K562 (cell line): ENCODE measurements around the gene AKT1. TPM values are rescaled to one million over a fixed set of nuclear protein-coding genes. Genes with fewer than 3 reads are reported as not detected.

Experiments used
- ATAC-seq: fragments of 200-7000 bp; cut with Tn5 transposase; 3 replicates; pipeline ENCODE4 v1.9.1; 2020; ENCODE audit warnings: moderate library complexity
- BruUV-seq: library from RNA; stranded (reverse); fragments of 400-500 nt; replicated peaks from 2 replicates; lab custom pipeline; 2021; lab: Mats Ljungman, UMichigan
- CTCF ChIA-PET: fragments of 300-600 bp; formaldehyde crosslinking; extraction: SDS; loops from one replicate; lab custom pipeline; 2021; ENCODE audit warnings: low intra/inter-chr PET ratio; lab: Yijun Ruan, JAX
- POLR2A ChIA-PET: fragments of 300-600, 350-650 bp; sonication (Branson Sonifier 250); formaldehyde crosslinking; extraction: SDS; loops from one replicate; lab custom pipeline; 2021; ENCODE audit warnings: antibody characterized with exemption, inconsistent platforms; lab: Yijun Ruan, JAX
- DNase-seq, 4 experiments: peaks; one replicate each; pipeline versions ENCODE4 v3.0.0 to v3.0.0-alpha.2; 2011 to 2018; ENCODE audit warnings: low spot score in 3 of 4, mixed read lengths in 3 of 4; ENCODE audit errors: extremely low read depth in 1 of 4
- FAIRE-seq: peaks from 2 replicates; lab custom pipeline; 2011; peaks lifted over from hg19 to GRCh38; lab: Jason Lieb, UNC
- H2AFZ ChIP-seq: 2 replicates; pipeline ENCODE4 v1.6.0; 2011; ENCODE audit warnings: low read depth, low read length, control low read depth, inconsistent platforms
- H3K27ac ChIP-seq: fragments of 200-600 bp; 3 replicates; pipeline ENCODE4 v1.8.0; 2011; ENCODE audit warnings: low read depth, mild to moderate bottlenecking, control low read depth, inconsistent platforms, low read length, moderate library complexity, mixed read lengths; ENCODE audit errors: extremely low read depth
- H3K27me3 ChIP-seq, 2 experiments: fragments of 300-600 bp in 1 of 2; 2 replicates in 1 of 2; 3 replicates in 1 of 2; pipeline versions ENCODE4 v1.6.0 to v1.8.0; 2011; ENCODE audit warnings: inconsistent platforms in 2 of 2, low read length in 2 of 2, mild to moderate bottlenecking in 1 of 2, mixed read lengths in 1 of 2, moderate library complexity in 1 of 2; ENCODE audit not compliant: control insufficient read depth in 2 of 2, insufficient read depth in 2 of 2
- H3K36me3 ChIP-seq: fragments of 300-600 bp; 3 replicates; pipeline ENCODE4 v1.8.0; 2011; ENCODE audit warnings: mild to moderate bottlenecking, low read length, inconsistent platforms; ENCODE audit not compliant: control insufficient read depth, insufficient read depth
- H3K4me1 ChIP-seq, 2 experiments: fragments of 200-600 bp in 1 of 2; replicated peaks in 1 of 2; 2 replicates in 1 of 2; 3 replicates in 1 of 2; pipeline versions ENCODE4 v1.5.1 to v1.8.0; 2011; ENCODE audit warnings: inconsistent platforms in 2 of 2, low read length in 2 of 2, mild to moderate bottlenecking in 1 of 2, mixed read lengths in 1 of 2, moderate library complexity in 1 of 2; ENCODE audit not compliant: control insufficient read depth in 2 of 2, insufficient read depth in 2 of 2
- H3K4me2 ChIP-seq: 2 replicates; pipeline ENCODE4 v1.6.1; 2011; ENCODE audit warnings: low read length, control low read depth, inconsistent platforms, mixed read lengths; ENCODE audit not compliant: insufficient read depth
- H3K4me3 ChIP-seq: fragments of 200-600 bp; sonication (generic), shearing (Covaris generic); 2 replicates; pipeline ENCODE4 v1.5.1; 2016; ENCODE audit warnings: control low read depth, inconsistent platforms
- H3K79me2 ChIP-seq: fragments of 200-600 bp; 3 replicates; pipeline ENCODE4 v1.8.0; 2011; ENCODE audit warnings: low read length, inconsistent platforms; ENCODE audit not compliant: control insufficient read depth, insufficient read depth
- H3K9ac ChIP-seq, 2 experiments: 2 replicates each; pipeline versions ENCODE4 v1.6.0 to v1.6.1; 2011; ENCODE audit warnings: low read depth in 2 of 2, low read length in 2 of 2, control low read depth in 1 of 2, inconsistent platforms in 1 of 2, mild to moderate bottlenecking in 1 of 2, mixed read lengths in 1 of 2; ENCODE audit not compliant: insufficient read depth in 1 of 2
- H3K9me1 ChIP-seq: one replicate; pipeline ENCODE4 v1.6.0; 2011; ENCODE audit warnings: inconsistent platforms, mild to moderate bottlenecking, low read length, moderate library complexity; ENCODE audit not compliant: control insufficient read depth, insufficient read depth
- H3K9me3 ChIP-seq: replicated peaks from 2 replicates; pipeline ENCODE4 v1.5.1; 2011; ENCODE audit warnings: low read depth, low read length, inconsistent platforms; ENCODE audit not compliant: control insufficient read depth, insufficient read depth
- H4K20me1 ChIP-seq: replicated peaks from 2 replicates; pipeline ENCODE4 v1.6.1; 2011; ENCODE audit warnings: low read length, inconsistent platforms, mixed read lengths; ENCODE audit not compliant: control insufficient read depth, insufficient read depth
- BRCA1 ChIP-seq, 2 experiments: fragments of 450-650 bp in 1 of 2; sonication (generic) in 1 of 2; formaldehyde crosslinking in 1 of 2; IDR thresholded peaks; 2 replicates each; pipeline versions ENCODE4 v1.5.0 to v1.6.1; 2017 to 2020; ENCODE audit warnings: mild to moderate bottlenecking in 1 of 2, missing genetic modification reagents in 1 of 2
- BRD4 ChIP-seq: fragments of 200-600 bp; sonication (generic); IDR thresholded peaks from 2 replicates; pipeline ENCODE4 v1.6.1; 2017; ENCODE audit warnings: inconsistent platforms
- FOXK2 ChIP-seq, 2 experiments: fragments of 450-650 bp; IDR thresholded peaks in 1 of 2; conservative IDR thresholded peaks in 1 of 2; 2 replicates each; pipeline ENCODE4 v1.6.1; 2016; ENCODE audit warnings: low read depth in 2 of 2, mild to moderate bottlenecking in 1 of 2
- KAT7 ChIP-seq: sonication (generic); formaldehyde crosslinking; IDR thresholded peaks from 2 replicates; pipeline ENCODE4 v1.8.0; 2022; ENCODE audit warnings: missing genetic modification reagents, mild to moderate bottlenecking, borderline replicate concordance
- MED1 ChIP-seq: sonication (generic); formaldehyde crosslinking; IDR thresholded peaks from 2 replicates; pipeline ENCODE4 v1.8.1; 2023; ENCODE audit warnings: missing genetic modification reagents, borderline replicate concordance
- RBFOX2 ChIP-seq: fragments of 200-400 bp; formaldehyde crosslinking; IDR thresholded peaks from 2 replicates; pipeline ENCODE4 v1.6.1; 2017; ENCODE audit warnings: low read depth, mild to moderate bottlenecking, low read length, moderate library complexity
- RBM25 ChIP-seq: fragments of 200-400 bp; formaldehyde crosslinking; IDR thresholded peaks from 2 replicates; pipeline ENCODE4 v1.6.1; 2018; ENCODE audit warnings: low read length, low read depth, moderate library complexity; ENCODE audit not compliant: severe bottlenecking
- SIX5 ChIP-seq, 2 experiments: IDR thresholded peaks; 2 replicates each; pipeline ENCODE4 v1.6.1; 2011; ENCODE audit warnings: low read length in 2 of 2, borderline replicate concordance in 1 of 2, low read depth in 1 of 2, mild to moderate bottlenecking in 1 of 2, moderate library complexity in 1 of 2; ENCODE audit not compliant: insufficient read depth in 1 of 2
- TARDBP ChIP-seq: fragments of 450-650 bp; IDR thresholded peaks from 2 replicates; pipeline ENCODE4 v1.6.1; 2016
- ZKSCAN8 ChIP-seq: fragments of 200-800 bp; sonication (Bioruptor generic); IDR thresholded peaks from 2 replicates; pipeline ENCODE4 v1.6.1; 2016; ENCODE audit warnings: missing genetic modification characterization, missing compliant biosample characterization
- ZNF282 ChIP-seq: sonication (generic); formaldehyde crosslinking; IDR thresholded peaks from 2 replicates; pipeline ENCODE4 v1.8.1; 2023; ENCODE audit warnings: missing genetic modification reagents
- ZNF384 ChIP-seq: IDR thresholded peaks from 2 replicates; pipeline ENCODE4 v1.6.1; 2012; ENCODE audit warnings: low read depth, low read length, improper control_type of control experiment
- ZNF699 ChIP-seq: fragments of 250-450 bp; sonication (Bioruptor Pico); IDR thresholded peaks from 2 replicates; pipeline ENCODE4 v1.8.0; 2021; ENCODE audit warnings: mild to moderate bottlenecking, moderate library complexity; ENCODE audit not compliant: insufficient replicate concordance
- ZNF780A ChIP-seq: fragments of 250-450 bp; sonication (Bioruptor Pico); IDR thresholded peaks from 2 replicates; pipeline ENCODE4 v1.5.0; 2021; ENCODE audit warnings: mild to moderate bottlenecking
- WGBS: fragments of 100-300 bp; shearing (Covaris generic); methylation state at CpG from one replicate; pipeline ENCODE4 v1.1.6; 2016; ENCODE audit warnings: low coverage, mixed read lengths; ENCODE audit not compliant: insufficient coverage; ENCODE audit errors: missing lambda C conversion rate; 5-methylcytosine and 5-hydroxymethylcytosine counted together
- in situ Hi-C: fragments of 300-500 bp; cut with MboI; formaldehyde crosslinking; loops from 4 replicates; pipeline ENCODE4 v1.15.0; 2018; ENCODE audit warnings: inconsistent platforms, mixed read lengths
- intact Hi-C: fragments of 100-400 bp; cut with micrococcal nuclease; formaldehyde crosslinking; loops from 2 replicates; pipeline ENCODE4 v1.14.2; 2022
- polyA plus RNA-seq, 8 experiments: library from polyadenylated mRNA; depleted of rRNA in 4 of 8; stranded (reverse) in 5 of 8; unstranded in 3 of 8; fragments of >200 nt; fragmentation: Nextera tagmentation in 2 of 8; fragmentation: Illumina TruSeq in 1 of 8; extraction: Ambion mirVana in 2 of 8; extraction: Trizol in 1 of 8; gene quantifications; 2 replicates each; pipeline versions ENCODE4 v1.2.1 to v1.2.3, GENCODE V29; 2011 to 2014; ENCODE audit warnings: inconsistent platforms in 1 of 8, missing spikeins in 1 of 8
- total RNA-seq, 7 experiments: library from RNA; depleted of rRNA in 6 of 7; stranded (reverse); fragments of >200 nt in 6 of 7; fragmentation: Illumina TruSeq in 2 of 7; extraction: Trizol in 2 of 7; gene quantifications; 2 replicates each; pipeline versions ENCODE4 v1.2.1 to v1.2.3, GENCODE V29; 2011 to 2021; ENCODE audit warnings: low replicate concordance in 1 of 7
- TF ChIP-seq, protein P1 (sequence below): sonication (generic); formaldehyde crosslinking; IDR thresholded peaks from 2 replicates; pipeline ENCODE4 v1.8.1; 2023; ENCODE audit warnings: mild to moderate bottlenecking, missing genetic modification reagents
- TF ChIP-seq, protein P2 (sequence below): IDR thresholded peaks from 2 replicates; pipeline ENCODE4 v1.6.1; 2011; ENCODE audit not compliant: insufficient read length; ENCODE audit errors: extremely low read depth
- TF ChIP-seq, protein P3 (sequence below), 3 experiments: fragments of 200-800 bp in 1 of 3; sonication (Bioruptor generic) in 1 of 3; sonication (generic) in 1 of 3; formaldehyde crosslinking in 1 of 3; IDR thresholded peaks; 2 replicates each; pipeline versions ENCODE4 v1.6.1 to v1.8.0; 2016 to 2022; ENCODE audit warnings: mild to moderate bottlenecking in 2 of 3, missing compliant biosample characterization in 2 of 3, missing genetic modification characterization in 2 of 3, missing genetic modification reagents in 1 of 3

AKT1 gene
- total and polyA plus RNA-seq, 9 of the 15 experiments (the other 6 are each of a cell fraction or from before 2014, with no cell fraction given), result 0.49 to 132 (median 75.1) TPM

DNA sequence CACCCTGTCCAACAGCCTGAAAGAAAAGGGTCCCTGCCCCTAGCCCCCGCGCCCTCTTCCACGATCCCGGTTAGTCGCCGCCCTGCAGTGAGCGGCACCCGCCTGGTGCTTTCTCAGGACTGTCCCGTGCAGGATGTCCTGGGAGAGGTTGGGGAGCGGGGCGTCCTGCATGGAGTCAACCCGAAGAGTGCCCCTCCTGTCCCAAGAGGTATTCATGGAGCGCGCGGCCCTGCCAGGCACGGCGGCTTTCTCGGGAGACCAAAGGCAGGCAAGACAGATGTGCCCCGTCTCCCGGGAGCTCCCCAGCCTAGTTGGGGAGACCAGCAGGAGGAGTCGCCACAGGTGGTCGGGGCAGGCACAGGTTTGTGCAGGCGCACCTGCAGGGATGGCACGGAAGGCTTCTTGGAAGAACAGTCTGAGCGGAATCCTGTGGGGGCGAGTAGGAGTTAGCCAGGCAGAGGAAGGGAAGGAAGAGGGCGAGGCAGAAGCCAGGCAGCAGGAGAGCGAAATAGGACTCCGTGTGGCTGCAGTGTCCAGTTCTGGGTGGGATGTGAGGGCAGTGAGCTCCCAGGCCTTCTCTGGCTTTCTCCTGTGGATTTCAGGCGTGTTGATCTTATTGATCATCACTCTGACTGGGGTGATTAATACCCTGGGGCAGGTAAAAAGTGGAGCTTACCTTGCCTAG lies 41.9 kb downstream of the AKT1 start:
- Histone ChIP-seq H3K27ac (peak overlapping the region; percentile 89), H3K4me3 (peak overlapping the region; percentile 98), H3K27me3 (no peaks in the 10 kb centered on the region), H3K9me3 (0 out of 2 replicates have a peak, but pooled peaks cover 4% of the 10 kb centered on the region), H2AFZ (no peak overlapping the region), H3K36me3 (peaks cover 38% of the 10 kb centered on the region; the same call in 2 of the 3 replicates), H3K79me2 (peaks cover 26% of the 10 kb centered on the region), H3K4me1 (peaks cover 9 to 44% of the 10 kb centered on the region in 2 experiments; a peak in 3 of 5 replicates), H3K9ac (peak overlapping the region; percentile 95 to 96), H3K4me2 (peak overlapping the region; percentile 82), H4K20me1 (0 out of 2 replicates have a peak, but pooled peaks cover 8% of the 10 kb centered on the region), H3K9me1 (no peaks in the 10 kb centered on the region)
- intact Hi-C loops, result loop anchor here (5.0 kb wide), 1 partner anchor 74 kb away; no protein-coding TSS in a partner anchor
- WGBS, result 0% methylated on average over 24 of the region's 30 CpGs
- FAIRE-seq (no peak), DNase-seq (no peak), ATAC-seq (no peak)
- BruUV-seq, result no TSS peak
- ChIA-PET POLR2A (interaction anchor here (0.6 to 1.4 kb wide), 6 partner anchors 10 to 284 kb away, joined by 3 to 6 read pairs (median 4); no protein-coding TSS in a partner anchor), CTCF (no interaction called here)
- TF ChIP-seq FOXK2 (conservative IDR thresholded peaks at IDR 0.05 in 1 of 2, IDR thresholded peaks at IDR 0.05 in 1 of 2; ENCODE audit: low read depth in 2 of 2), result no peak
- TF ChIP-seq RBFOX2, result peak; percentile 22; the same call in 1 of the 2 replicates
- no peak for TF ChIP-seq RBM25
- TF ChIP-seq, protein P1, sequence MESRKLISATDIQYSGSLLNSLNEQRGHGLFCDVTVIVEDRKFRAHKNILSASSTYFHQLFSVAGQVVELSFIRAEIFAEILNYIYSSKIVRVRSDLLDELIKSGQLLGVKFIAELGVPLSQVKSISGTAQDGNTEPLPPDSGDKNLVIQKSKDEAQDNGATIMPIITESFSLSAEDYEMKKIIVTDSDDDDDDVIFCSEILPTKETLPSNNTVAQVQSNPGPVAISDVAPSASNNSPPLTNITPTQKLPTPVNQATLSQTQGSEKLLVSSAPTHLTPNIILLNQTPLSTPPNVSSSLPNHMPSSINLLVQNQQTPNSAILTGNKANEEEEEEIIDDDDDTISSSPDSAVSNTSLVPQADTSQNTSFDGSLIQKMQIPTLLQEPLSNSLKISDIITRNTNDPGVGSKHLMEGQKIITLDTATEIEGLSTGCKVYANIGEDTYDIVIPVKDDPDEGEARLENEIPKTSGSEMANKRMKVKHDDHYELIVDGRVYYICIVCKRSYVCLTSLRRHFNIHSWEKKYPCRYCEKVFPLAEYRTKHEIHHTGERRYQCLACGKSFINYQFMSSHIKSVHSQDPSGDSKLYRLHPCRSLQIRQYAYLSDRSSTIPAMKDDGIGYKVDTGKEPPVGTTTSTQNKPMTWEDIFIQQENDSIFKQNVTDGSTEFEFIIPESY (CRISPR knock-in tag), result no peak
- TF ChIP-seq SIX5 (IDR thresholded peaks at IDR 0.05; ENCODE audit: borderline replicate concordance in 1 of 2, insufficient read depth in 1 of 2, low read depth in 1 of 2, low read length in 2 of 2), result no peak
- TF ChIP-seq BRCA1 (IDR thresholded peaks at IDR 0.05), result no peak
- TF ChIP-seq BRCA1 (CRISPR knock-in tag; IDR thresholded peaks at IDR 0.05), result no peak
- no peak for TF ChIP-seq ZKSCAN8 (CRISPR knock-in tag)
- no peak for TF ChIP-seq MED1 (CRISPR knock-in tag)
- TF ChIP-seq KAT7 (CRISPR knock-in tag), result 0 out of 2 replicates have a peak, but pooled peaks have one; percentile 42
- no peak for TF ChIP-seq ZNF384
- TF ChIP-seq, protein P2, sequence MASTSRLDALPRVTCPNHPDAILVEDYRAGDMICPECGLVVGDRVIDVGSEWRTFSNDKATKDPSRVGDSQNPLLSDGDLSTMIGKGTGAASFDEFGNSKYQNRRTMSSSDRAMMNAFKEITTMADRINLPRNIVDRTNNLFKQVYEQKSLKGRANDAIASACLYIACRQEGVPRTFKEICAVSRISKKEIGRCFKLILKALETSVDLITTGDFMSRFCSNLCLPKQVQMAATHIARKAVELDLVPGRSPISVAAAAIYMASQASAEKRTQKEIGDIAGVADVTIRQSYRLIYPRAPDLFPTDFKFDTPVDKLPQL, result no peak
- TF ChIP-seq TARDBP, result no peak
- TF ChIP-seq BRD4, result no peak
- no peak for TF ChIP-seq ZNF780A
- TF ChIP-seq ZNF282, result no peak
- no peak for TF ChIP-seq ZNF699 (CRISPR knock-in tag)
- TF ChIP-seq, protein P3, sequence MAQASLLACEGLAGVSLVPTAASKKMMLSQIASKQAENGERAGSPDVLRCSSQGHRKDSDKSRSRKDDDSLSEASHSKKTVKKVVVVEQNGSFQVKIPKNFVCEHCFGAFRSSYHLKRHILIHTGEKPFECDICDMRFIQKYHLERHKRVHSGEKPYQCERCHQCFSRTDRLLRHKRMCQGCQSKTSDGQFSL (CRISPR knock-in tag; IDR thresholded peaks at IDR 0.05), result no peak
- TF ChIP-seq, protein P3 (tag; IDR thresholded peaks at IDR 0.05), result no peak
- in situ Hi-C loops, result no loop called here
